IMR-90 (cell line): Measurements from ENCODE around the gene SYNE2. TPM values are rescaled to one million over a fixed set of nuclear protein-coding genes. Genes with fewer than 3 reads are reported as not detected.

ENCODE experiments used
- ATAC-seq: fragments of 200-7000 bp; cut with Tn5 transposase; 2 replicates; pipeline ENCODE4 v1.9.1; 2020; ENCODE audit warnings: low read depth, mild to moderate bottlenecking, moderate library complexity
- BruUV-seq: library from RNA; stranded (reverse); fragments of 400-500 nt; replicated peaks from 2 replicates; lab custom pipeline; 2021; lab: Mats Ljungman, UMichigan
- CTCF ChIA-PET: fragments of 300-600 bp; formaldehyde crosslinking; extraction: SDS; loops from one replicate; lab custom pipeline; 2021; ENCODE audit warnings: antibody characterized with exemption; lab: Yijun Ruan, JAX
- POLR2A ChIA-PET: fragments of 300-600 bp; sonication (Branson Sonifier 250); formaldehyde crosslinking; loops from one replicate; lab custom pipeline; 2022; ENCODE audit warnings: antibody characterized with exemption; ENCODE audit not compliant: unreplicated experiment; lab: Charles Lee
- DNase-seq: peaks from one replicate; pipeline ENCODE4 v3.0.0; 2013
- H2AFZ ChIP-seq: replicated peaks from 2 replicates; pipeline ENCODE3; 2013; ENCODE audit warnings: low read length, mild to moderate bottlenecking; ENCODE audit not compliant: poor library complexity
- H2AK5ac ChIP-seq: 2 replicates; pipeline ENCODE4 v1.6.1; 2013; ENCODE audit warnings: low read depth, low read length, inconsistent platforms
- H2AK9ac ChIP-seq: replicated peaks from 2 replicates; pipeline ENCODE3; 2013; ENCODE audit warnings: mild to moderate bottlenecking, low read depth, low read length, moderate library complexity; ENCODE audit not compliant: poor library complexity
- H2BK120ac ChIP-seq: 2 replicates; pipeline ENCODE4 v1.6.1; 2013; ENCODE audit warnings: low read depth, low read length, inconsistent platforms
- H2BK15ac ChIP-seq: 3 replicates; pipeline ENCODE4 v1.6.1; 2013; ENCODE audit warnings: low read depth, low read length, inconsistent platforms
- H2BK20ac ChIP-seq: 2 replicates; pipeline ENCODE4 v1.6.1; 2013; ENCODE audit warnings: low read depth, mild to moderate bottlenecking, inconsistent platforms, low read length, moderate library complexity
- H2BK5ac ChIP-seq: 2 replicates; pipeline ENCODE4 v1.6.1; 2013; ENCODE audit warnings: mild to moderate bottlenecking, low read depth, low read length, inconsistent platforms; ENCODE audit not compliant: poor library complexity, severe bottlenecking
- H3K14ac ChIP-seq: replicated peaks from 2 replicates; pipeline ENCODE4 v1.6.1; 2013; ENCODE audit warnings: low read depth, low read length, inconsistent platforms
- H3K18ac ChIP-seq: 2 replicates; pipeline ENCODE4 v1.6.1; 2013; ENCODE audit warnings: low read depth, low read length, control low read depth
- H3K23ac ChIP-seq: 2 replicates; pipeline ENCODE4 v1.6.1; 2013; ENCODE audit warnings: low read depth, low read length, inconsistent platforms
- H3K27ac ChIP-seq: 2 replicates; pipeline ENCODE4 v1.5.1; 2013; ENCODE audit warnings: mild to moderate bottlenecking, control low read depth, low read length; ENCODE audit not compliant: insufficient read depth
- H3K27me3 ChIP-seq: 2 replicates; pipeline ENCODE4 v1.6.1; 2013; ENCODE audit warnings: low read length; ENCODE audit not compliant: control insufficient read depth, insufficient read depth
- H3K36me3 ChIP-seq: 2 replicates; pipeline ENCODE4 v1.6.1; 2013; ENCODE audit warnings: low read length, mixed read lengths; ENCODE audit not compliant: control insufficient read depth, insufficient read depth
- H3K4ac ChIP-seq: 2 replicates; pipeline ENCODE4 v1.6.1; 2013; ENCODE audit warnings: low read depth, low read length, inconsistent platforms
- H3K4me1 ChIP-seq: 2 replicates; pipeline ENCODE4 v1.6.1; 2013; ENCODE audit warnings: low read length, mixed read lengths; ENCODE audit not compliant: control insufficient read depth, insufficient read depth
- H3K4me2 ChIP-seq: 2 replicates; pipeline ENCODE4 v1.6.1; 2013; ENCODE audit warnings: low read depth, mild to moderate bottlenecking, control low read depth, low read length, moderate library complexity
- H3K4me3 ChIP-seq: 2 replicates; pipeline ENCODE4 v1.5.1; 2013; ENCODE audit warnings: low read depth, mild to moderate bottlenecking, control low read depth, low read length, moderate library complexity; ENCODE audit not compliant: insufficient read depth
- H3K56ac ChIP-seq: 2 replicates; pipeline ENCODE4 v1.6.1; 2013; ENCODE audit warnings: low read length, inconsistent platforms; ENCODE audit not compliant: insufficient read depth; ENCODE audit errors: extremely low read depth
- H3K79me1 ChIP-seq, 2 experiments: 2 replicates each; pipeline ENCODE4 v1.6.1; 2013; ENCODE audit warnings: low read length in 2 of 2, inconsistent platforms in 1 of 2, low read depth in 1 of 2
- H3K9ac ChIP-seq: 2 replicates; pipeline ENCODE4 v1.6.1; 2013; ENCODE audit warnings: low read depth, low read length, control low read depth
- H3K9me1 ChIP-seq: 2 replicates; pipeline ENCODE4 v1.6.1; 2013; ENCODE audit warnings: low read length, inconsistent platforms; ENCODE audit not compliant: insufficient read depth
- H3K9me3 ChIP-seq: 2 replicates; pipeline ENCODE4 v1.6.1; 2013; ENCODE audit warnings: low read length; ENCODE audit not compliant: control insufficient read depth, insufficient read depth
- H4K20me1 ChIP-seq: 2 replicates; pipeline ENCODE4 v1.6.1; 2013; ENCODE audit warnings: low read length, inconsistent platforms; ENCODE audit not compliant: insufficient read depth
- H4K5ac ChIP-seq: 2 replicates; pipeline ENCODE4 v1.6.1; 2013; ENCODE audit warnings: mild to moderate bottlenecking, low read depth, low read length, control low read depth
- H4K8ac ChIP-seq, 2 experiments: 2 replicates each; pipeline ENCODE4 v1.6.1; 2013; ENCODE audit warnings: low read depth in 2 of 2, low read length in 2 of 2, control low read depth in 1 of 2, inconsistent platforms in 1 of 2
- H4K91ac ChIP-seq: 2 replicates; pipeline ENCODE4 v1.6.1; 2013; ENCODE audit warnings: low read depth, low read length, inconsistent platforms; ENCODE audit not compliant: insufficient read depth
- BHLHE40 ChIP-seq: fragments of 150-350 bp; IDR thresholded peaks from 2 replicates; pipeline ENCODE4 v1.6.1; 2016; ENCODE audit warnings: mild to moderate bottlenecking, low read depth, low read length
- CEBPB ChIP-seq: IDR thresholded peaks from 2 replicates; pipeline ENCODE4 v1.6.1; 2012; ENCODE audit warnings: low read depth, low read length, improper control_type of control experiment
- CHD1 ChIP-seq: IDR thresholded peaks from 2 replicates; pipeline ENCODE4 v1.6.1; 2012; ENCODE audit warnings: low read depth, low read length, improper control_type of control experiment
- CTCF ChIP-seq: conservative IDR thresholded peaks from 2 replicates; pipeline ENCODE4 v1.5.1; 2012; ENCODE audit warnings: mild to moderate bottlenecking, low read depth, low read length, improper control_type of control experiment
- FOS ChIP-seq: fragments of 150-350 bp; IDR thresholded peaks from 2 replicates; pipeline ENCODE4 v1.6.1; 2016; ENCODE audit warnings: low read depth, low read length
- MAFK ChIP-seq: IDR thresholded peaks from 2 replicates; pipeline ENCODE4 v1.6.1; 2012; ENCODE audit warnings: low read depth, low read length, improper control_type of control experiment
- MAZ ChIP-seq: IDR thresholded peaks from 2 replicates; pipeline ENCODE4 v1.6.1; 2012; ENCODE audit warnings: low read depth, mild to moderate bottlenecking, low read length, improper control_type of control experiment, moderate library complexity, borderline replicate concordance
- MXI1 ChIP-seq: IDR thresholded peaks from 2 replicates; pipeline ENCODE4 v1.6.1; 2012; ENCODE audit warnings: low read depth, mild to moderate bottlenecking, low read length, moderate library complexity, borderline replicate concordance
- NFE2L2 ChIP-seq: fragments of 150-350 bp; IDR thresholded peaks from 2 replicates; pipeline ENCODE4 v1.6.1; 2016; ENCODE audit warnings: low read depth, mild to moderate bottlenecking, low read length
- POLR2A ChIP-seq: IDR thresholded peaks from 2 replicates; pipeline ENCODE4 v1.6.1; 2012; ENCODE audit warnings: mild to moderate bottlenecking, low read depth, low read length
- RAD21 ChIP-seq: IDR thresholded peaks from 2 replicates; pipeline ENCODE4 v1.6.1; 2012; ENCODE audit warnings: low read length, improper control_type of control experiment
- RCOR1 ChIP-seq: IDR thresholded peaks from 2 replicates; pipeline ENCODE4 v1.6.1; 2012; ENCODE audit warnings: mild to moderate bottlenecking, low read length, improper control_type of control experiment; ENCODE audit not compliant: insufficient replicate concordance
- RFX5 ChIP-seq: IDR thresholded peaks from 2 replicates; pipeline ENCODE4 v1.8.0; 2012; ENCODE audit warnings: low read depth, mild to moderate bottlenecking, low read length, moderate library complexity
- SMC3 ChIP-seq: fragments of 150-350 bp; IDR thresholded peaks from 2 replicates; pipeline ENCODE4 v1.6.1; 2016; ENCODE audit warnings: low read depth, mild to moderate bottlenecking, antibody characterized with exemption, low read length, moderate library complexity
- dilution Hi-C: fragments of 300-500 bp; cut with HindIII; formaldehyde crosslinking; loops from one replicate; pipeline ENCODE4 v1.14.3; 2018; ENCODE audit warnings: low sequenced_read_pairs; ENCODE audit not compliant: unreplicated experiment
- in situ Hi-C: fragments of 300-500 bp; cut with MboI; formaldehyde crosslinking; loops from 3 replicates; pipeline ENCODE4 v1.14.3; 2019; ENCODE audit warnings: low sequenced_read_pairs, inconsistent platforms, mixed read lengths
- intact Hi-C: fragments of 100-400 bp; cut with micrococcal nuclease; formaldehyde crosslinking; loops from 2 replicates; pipeline ENCODE4 v1.10.0; 2022
- polyA plus RNA-seq, 3 experiments: library from polyadenylated mRNA; depleted of rRNA; stranded (reverse); fragments of >200 nt; gene quantifications; 2 replicates each; pipeline ENCODE4 v1.2.3, GENCODE V29; 2012; ENCODE audit warnings: low replicate concordance in 1 of 3
- total RNA-seq: library from RNA; depleted of rRNA; stranded (reverse); fragments of >200 nt; gene quantifications from 2 replicates; pipeline ENCODE4 v1.2.3, GENCODE V29; 2012
- TF ChIP-seq, protein P1 (sequence below): fragments of 150-350 bp; IDR thresholded peaks from 2 replicates; pipeline ENCODE4 v1.6.1; 2016; ENCODE audit warnings: low read depth, mild to moderate bottlenecking, low read length, moderate library complexity, borderline replicate concordance

The SYNE2 gene
- total and polyA plus RNA-seq, 2 of the 4 experiments (the other 2 are of a cell fraction) = 5.2 to 28.9 TPM

- TF ChIP-seq CEBPB = no peak
- no peak for TF ChIP-seq RCOR1
- no peak for TF ChIP-seq NFE2L2
- TF ChIP-seq MAZ = no peak
- TF ChIP-seq FOS = no peak
- no peak for TF ChIP-seq POLR2A
- no peak for TF ChIP-seq CTCF
- no peak for TF ChIP-seq RAD21
- TF ChIP-seq, protein P1, sequence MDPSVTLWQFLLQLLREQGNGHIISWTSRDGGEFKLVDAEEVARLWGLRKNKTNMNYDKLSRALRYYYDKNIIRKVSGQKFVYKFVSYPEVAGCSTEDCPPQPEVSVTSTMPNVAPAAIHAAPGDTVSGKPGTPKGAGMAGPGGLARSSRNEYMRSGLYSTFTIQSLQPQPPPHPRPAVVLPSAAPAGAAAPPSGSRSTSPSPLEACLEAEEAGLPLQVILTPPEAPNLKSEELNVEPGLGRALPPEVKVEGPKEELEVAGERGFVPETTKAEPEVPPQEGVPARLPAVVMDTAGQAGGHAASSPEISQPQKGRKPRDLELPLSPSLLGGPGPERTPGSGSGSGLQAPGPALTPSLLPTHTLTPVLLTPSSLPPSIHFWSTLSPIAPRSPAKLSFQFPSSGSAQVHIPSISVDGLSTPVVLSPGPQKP = no peak
- no peak for TF ChIP-seq MXI1
- TF ChIP-seq MAFK = no peak
- TF ChIP-seq SMC3 = no peak
- TF ChIP-seq RFX5 = no peak
- no peak for TF ChIP-seq BHLHE40
- no peak for TF ChIP-seq CHD1
- Histone ChIP-seq H3K23ac (no peak overlapping the region), H4K20me1 (no peaks in the 10 kb centered on the region; the same call in 1 of the 2 replicates), H4K5ac (no peak overlapping the region), H4K8ac (no peak overlapping the region), H3K4ac (no peak overlapping the region), H2BK20ac (no peak overlapping the region), H3K4me1 (peaks cover 2% of the 10 kb centered on the region; the same call in 1 of the 2 replicates), H3K18ac (no peak overlapping the region), H2AK5ac (no peak overlapping the region), H3K9ac (no peak overlapping the region), H3K4me2 (no peak overlapping the region), H2AFZ (no peak overlapping the region), H3K14ac (no peak overlapping the region), H4K91ac (no peak overlapping the region), H2BK15ac (no peak overlapping the region), H3K9me3 (no peaks in the 10 kb centered on the region), H3K56ac (no peak overlapping the region), H3K9me1 (no peaks in the 10 kb centered on the region), H3K27me3 (no peaks in the 10 kb centered on the region), H2BK5ac (no peak overlapping the region), H3K79me1 (no peaks in the 10 kb centered on the region), H3K36me3 (no peaks in the 10 kb centered on the region), H3K27ac (no peak overlapping the region), H2AK9ac (no peak overlapping the region), H2BK120ac (no peak overlapping the region), H3K4me3 (no peak overlapping the region)
- BruUV-seq = no TSS peak
- intact Hi-C loops (no loop called here), dilution Hi-C loops (no loop called here), in situ Hi-C loops (no loop called here)
- ChIA-PET CTCF (no interaction called here), POLR2A (no interaction called here)
- no peak for DNase-seq
- ATAC-seq = no peak
These were observed 235.8 kb downstream of the SYNE2 start for GRCh38 chr14:64088647-64088964.
